ENCODE data around the gene TAF9B. TPM values are rescaled to one million over a fixed set of nuclear protein-coding genes. Genes with fewer than 3 reads are reported as not detected.
"Not testable (repeated sequence)": the region's sequence is repeated elsewhere in the genome, so short reads cannot be mapped to it uniquely, and the experiment has no call there.

Gene TAF9B
- total RNA-seq, 2 experiments from 2014 or later: 19.8 to 20.8 TPM

DNA sequence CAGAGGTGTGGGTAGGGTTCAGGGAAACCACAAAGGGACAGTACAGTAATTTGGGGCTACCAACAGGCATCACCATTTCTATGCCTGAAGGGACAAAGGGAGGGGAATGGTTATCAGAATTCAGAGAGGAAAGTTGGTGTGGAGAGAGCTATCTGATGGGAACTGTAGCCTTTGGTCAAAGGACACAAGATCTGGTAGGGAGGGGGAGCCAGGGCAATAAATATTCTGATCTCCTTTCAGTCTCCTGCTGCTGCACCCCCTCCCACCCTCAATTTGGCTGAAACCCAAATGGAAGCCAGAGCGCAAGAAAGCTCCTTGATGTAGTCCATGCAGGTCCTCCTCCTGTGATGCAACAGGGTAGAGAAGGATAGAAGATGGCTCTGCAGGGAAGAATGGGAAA is 20.8 kb downstream of the TAF9B start:
- CTCF ChIA-PET: no interaction called here
- POLR2A ChIA-PET: no interaction called here

GRCh38 chrX:78116766-78117165 is 22.7 kb downstream of the TAF9B start:
- ChIA-PET CTCF (no interaction called here), POLR2A (no interaction called here)

DNA sequence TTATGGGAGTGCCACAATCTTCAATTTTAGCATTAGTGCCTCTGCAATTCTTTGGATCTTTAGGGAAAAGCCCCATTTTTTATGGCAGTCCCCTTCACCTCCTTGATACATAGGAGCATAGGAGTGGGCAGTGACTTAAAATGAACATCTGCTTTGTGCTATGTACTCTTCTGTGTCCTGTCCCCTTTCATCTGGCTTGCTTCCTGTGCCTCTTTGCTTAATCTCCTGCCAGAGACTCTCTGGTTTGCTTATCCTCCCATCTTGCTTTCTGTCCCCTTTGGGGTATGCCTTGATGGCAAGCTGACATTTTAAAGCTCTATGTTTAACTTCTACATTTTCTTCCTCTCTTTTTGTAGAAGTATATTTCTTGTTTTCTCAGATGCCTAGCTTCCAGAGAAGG is 23.1 kb downstream of the TAF9B start:
- POLR2A ChIA-PET: interaction anchor here (0.5 to 0.6 kb wide), 2 partner anchors 18 to 211 kb away, joined by 4 to 6 read pairs; no protein-coding TSS in a partner anchor
- CTCF ChIA-PET: no interaction called here

- POLR2A ChIA-PET: no interaction called here
- CTCF ChIA-PET: no interaction called here
These were observed 28.1 kb downstream of the TAF9B start for GRCh38 chrX:78111140-78111931.

- ChIA-PET CTCF (no interaction called here), POLR2A (no interaction called here)
These were observed 30.0 kb downstream of the TAF9B start for GRCh38 chrX:78109458-78109857.

GRCh38 chrX:78106651-78106986 is 32.8 kb downstream of the TAF9B start:
- CTCF ChIA-PET: interaction anchor here (1.1 kb wide), 1 partner anchor 33 kb away, joined by 3 read pairs; the partner anchor contains the start of gene TAF9B
- POLR2A ChIA-PET: no interaction called here

GRCh38 chrX:78105944-78106650 is 33.4 kb downstream of the TAF9B start:
- POLR2A ChIA-PET: no interaction called here

DNA sequence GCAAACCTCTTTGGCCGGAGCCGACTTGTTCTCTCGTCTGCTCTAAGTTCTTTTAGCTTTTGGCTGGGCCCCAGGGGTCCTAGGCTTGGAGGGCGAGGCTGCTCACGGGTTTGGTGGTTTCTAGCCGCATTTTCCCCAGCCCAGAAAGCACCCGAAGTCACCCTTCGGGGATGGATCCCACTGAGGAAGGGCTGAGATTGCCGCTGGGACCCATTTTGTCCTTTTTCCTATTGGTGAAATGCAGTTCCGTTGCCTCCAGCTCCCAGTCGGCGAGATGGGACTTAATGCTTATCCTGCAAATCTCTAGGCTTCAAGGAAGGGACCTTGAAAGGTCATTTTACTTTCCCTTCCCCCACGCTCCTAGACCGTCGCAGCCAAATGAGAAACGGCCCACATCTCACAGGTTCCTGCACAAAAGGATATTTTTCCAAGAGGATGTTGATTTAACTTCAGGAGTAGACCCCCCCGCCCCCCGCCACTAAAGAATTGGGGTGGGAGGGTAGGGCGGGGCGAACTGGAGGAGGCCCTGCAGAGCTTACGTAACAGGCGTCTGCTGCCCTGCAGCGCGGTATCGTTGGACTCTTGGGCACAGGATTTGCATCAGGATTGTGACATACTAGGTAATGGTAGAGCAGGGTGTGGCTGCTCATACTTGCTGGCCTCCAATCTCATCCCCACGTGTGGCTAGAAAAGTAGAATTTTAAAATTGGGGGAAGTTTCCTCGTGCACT is 34.8 kb downstream of the TAF9B start:
- ChIA-PET CTCF (no interaction called here), POLR2A (interaction anchor here (0.6 to 1.3 kb wide), 5 partner anchors 13 to 853 kb away, joined by 3 to 6 read pairs (median 3); partner anchors contain the start of gene ATP7A)

More at GRCh38 chrX:78105944-78106650, 33.4 kb downstream of the TAF9B start:
- CTCF ChIA-PET: interaction anchor here (1.1 kb wide), 1 partner anchor 33 kb away, joined by 3 read pairs; the partner anchor contains the start of gene TAF9B

DNA sequence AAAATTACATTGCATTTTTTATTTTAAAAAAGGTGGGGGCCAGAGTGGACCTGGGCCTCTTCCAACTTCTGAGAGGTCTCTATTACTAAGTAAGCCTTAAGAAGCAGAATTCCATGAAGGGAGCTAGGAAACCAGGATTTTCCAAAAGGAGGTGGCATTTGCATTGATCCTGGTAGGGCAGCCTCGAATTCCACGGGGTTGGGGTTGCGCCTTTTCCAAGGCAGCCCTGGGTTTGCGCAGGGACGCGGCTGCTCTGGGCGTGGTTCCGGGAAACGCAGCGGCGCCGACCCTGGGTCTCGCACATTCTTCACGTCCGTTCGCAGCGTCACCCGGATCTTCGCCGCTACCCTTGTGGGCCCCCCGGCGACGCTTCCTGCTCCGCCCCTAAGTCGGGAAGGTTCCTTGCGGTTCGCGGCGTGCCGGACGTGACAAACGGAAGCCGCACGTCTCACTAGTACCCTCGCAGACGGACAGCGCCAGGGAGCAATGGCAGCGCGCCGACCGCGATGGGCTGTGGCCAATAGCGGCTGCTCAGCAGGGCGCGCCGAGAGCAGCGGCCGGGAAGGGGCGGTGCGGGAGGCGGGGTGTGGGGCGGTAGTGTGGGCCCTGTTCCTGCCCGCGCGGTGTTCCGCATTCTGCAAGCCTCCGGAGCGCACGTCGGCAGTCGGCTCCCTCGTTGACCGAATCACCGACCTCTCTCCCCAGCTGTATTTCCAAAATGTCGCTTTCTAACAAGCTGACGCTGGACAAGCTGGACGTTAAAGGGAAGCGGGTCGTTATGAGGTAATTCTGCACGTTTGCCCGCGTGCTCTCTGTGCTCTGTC is 35.6 kb downstream of the TAF9B start, which contains the start of gene PGK1:
PGK1 (plus strand) TSS at position 626 of the 824 bp plus-strand sequence; CDS start at position 719, 93 bp downstream.
- ChIA-PET POLR2A (interaction anchor here (0.6 to 1.3 kb wide), 5 partner anchors 14 to 854 kb away, joined by 3 to 6 read pairs (median 3); partner anchors contain the start of gene ATP7A), CTCF (no interaction called here)

- ChIA-PET POLR2A (interaction anchor here (1.1 kb wide), 1 partner anchor 38 kb away, joined by 3 read pairs; no protein-coding TSS in a partner anchor), CTCF (no interaction called here)
These were observed 36.3 kb downstream of the TAF9B start for GRCh38 chrX:78103001-78103622.

DNA sequence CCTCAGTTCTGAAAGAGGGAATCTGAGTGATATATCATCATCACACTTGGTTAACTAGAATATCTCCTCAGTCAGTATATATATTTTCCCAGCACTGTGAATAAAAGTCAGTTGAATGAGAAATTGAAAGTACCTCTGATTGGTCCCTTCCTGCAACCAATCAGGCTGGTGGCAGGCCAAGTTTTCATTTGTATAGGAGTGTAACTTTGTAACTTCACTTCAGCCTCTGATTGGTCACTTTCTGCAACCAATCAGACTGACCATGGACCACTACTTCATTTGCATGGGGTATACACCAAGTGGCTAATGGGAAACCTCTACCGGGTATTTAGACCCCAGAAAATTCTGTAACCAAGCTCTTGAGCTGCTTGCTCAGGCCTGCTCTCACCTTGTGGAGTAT is 37.4 kb downstream of the TAF9B start:
- ChIA-PET CTCF (no interaction called here), POLR2A (no interaction called here)

DNA sequence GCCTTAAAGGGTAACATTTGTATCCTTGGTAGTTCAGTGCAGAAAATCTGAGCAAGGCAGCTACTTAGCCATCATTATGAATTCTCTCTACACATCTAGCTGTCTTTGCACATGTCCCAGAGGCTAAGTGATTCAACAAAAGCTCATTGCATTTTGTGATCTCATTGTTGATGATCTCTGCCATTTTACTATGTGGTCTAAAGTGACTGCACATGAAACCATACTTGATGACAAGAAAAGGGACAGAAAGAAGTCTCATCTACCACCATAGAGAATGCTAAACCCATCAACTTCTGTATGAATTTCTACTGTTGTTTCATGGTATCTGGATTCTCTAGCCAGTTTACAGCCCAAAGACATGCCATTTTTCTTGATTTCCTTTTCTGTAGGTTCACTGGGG is 41.3 kb downstream of the TAF9B start:
- ChIA-PET CTCF (no interaction called here), POLR2A (no interaction called here)

DNA sequence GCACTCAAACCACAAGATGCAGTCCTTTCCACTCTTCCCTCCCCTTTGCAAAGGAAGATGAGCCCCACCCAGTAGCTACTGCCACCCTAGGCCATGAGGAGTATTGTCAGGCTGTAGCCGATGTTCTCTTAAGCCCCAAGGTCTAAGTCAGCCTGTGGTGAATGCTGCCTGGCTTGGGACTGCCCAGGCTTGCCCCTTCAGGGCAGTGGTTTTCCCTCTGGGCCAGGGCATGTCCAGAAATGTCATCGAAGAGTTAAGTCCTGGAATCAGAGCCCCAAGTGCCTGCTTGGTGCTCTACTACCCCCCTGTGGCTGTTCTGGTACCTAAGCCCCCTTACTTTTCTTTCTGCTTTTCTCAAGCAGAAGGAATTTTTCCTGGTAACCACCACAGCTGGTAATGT is 47.2 kb downstream of the TAF9B start:
- POLR2A ChIA-PET: no interaction called here

DNA sequence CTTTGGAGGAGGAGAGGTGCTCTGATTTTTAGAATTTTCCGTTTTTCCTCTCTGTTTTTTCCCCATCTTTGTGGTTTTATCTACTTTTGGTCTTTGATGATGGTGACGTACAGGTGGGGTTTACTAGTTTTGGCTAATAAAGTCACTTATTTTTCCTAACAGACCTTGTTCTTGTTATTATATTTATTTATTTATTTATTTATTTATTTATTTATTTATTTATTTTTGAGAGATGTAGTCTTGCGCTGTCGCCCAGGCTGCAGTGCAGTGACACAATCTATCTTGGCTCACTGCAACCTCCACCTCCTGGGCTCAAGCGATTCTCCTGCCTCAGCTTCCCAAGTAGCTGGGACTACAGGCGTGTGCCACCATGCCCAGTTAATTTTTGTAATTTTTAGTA is 58.0 kb downstream of the TAF9B start:
- CTCF ChIA-PET, POLR2A ChIA-PET: not testable (repeated sequence)

More for the DNA sequence above, 47.2 kb downstream of the TAF9B start:
- CTCF ChIA-PET: interaction anchor here (0.5 to 1.2 kb wide), 2 partner anchors 27 to 191 kb away, joined by 3 to 6 read pairs; no protein-coding TSS in a partner anchor

Other genes starting within 250 kb of the TAF9B start
- 10 to 100 TPM; 42.3 to 44.5 TPM for gene MAGT1, start 244.2 kb downstream of the TAF9B start, total RNA-seq
- 100 to 1,000 TPM; 334 to 341 TPM for gene COX7B, start 240.2 kb downstream of the TAF9B start, total RNA-seq
- 1 to 10 TPM; 5.7 to 5.9 TPM for gene ATP7A, start 229.0 kb downstream of the TAF9B start, total RNA-seq
- 1 to 10 TPM in 1 of 2 experiments, under 1 TPM in 1; 0.40 to 1.5 TPM for gene PGAM4, start 170.0 kb downstream of the TAF9B start, total RNA-seq
- gene PGK1, start 35.4 kb downstream of the TAF9B start, total RNA-seq: 1,000 to 10,000 TPM; 1,080 to 1,092 TPM
- under 1 TPM; 0.23 to 0.34 TPM for gene CYSLTR1, start 188.0 kb upstream of the TAF9B start, total RNA-seq

All from activated CD8-positive, alpha-beta memory T cell treated with anti-CD3 and anti-CD28 coated beads for 36 hours (primary cell).